Measurements from ENCODE around the gene CCHCR1.
"Not testable (repeated sequence)": the region's sequence is repeated elsewhere in the genome, so short reads cannot be mapped to it uniquely, and the experiment has no call there.

Gene CCHCR1

GRCh38 chr6:31157513-31158139 lies at the start of gene CCHCR1:
Gene CCHCR1 (minus strand): TSS chr6:31157802. CDS start chr6:31157600, 202 bp downstream.
- DNase-seq: peak; percentile 33

- DNase-seq: no peak
Observed at GRCh38 chr6:31205638-31206037, 48.0 kb upstream of the CCHCR1 start.

DNA sequence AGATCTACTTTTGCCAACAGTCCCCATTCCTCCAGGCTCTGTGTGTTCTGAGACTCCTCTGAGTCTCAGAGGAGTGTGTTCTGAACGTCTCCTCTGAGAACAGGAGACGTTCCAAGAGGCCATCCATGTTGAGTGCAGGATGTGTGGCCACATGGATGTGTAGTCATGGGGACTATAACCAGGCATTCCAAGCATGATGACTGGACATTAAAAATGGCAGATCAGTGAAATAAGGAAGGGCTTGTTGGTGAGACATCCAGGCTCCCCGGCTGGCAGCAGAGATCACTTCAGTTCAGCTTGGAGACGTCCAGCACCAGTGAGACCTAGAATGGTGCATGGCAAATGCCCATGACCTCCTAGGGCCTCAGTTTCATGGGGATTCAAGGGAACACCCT lies 47.1 kb upstream of the CCHCR1 start:
- DNase-seq: no peak

- peak; percentile 34 for DNase-seq
Observed at GRCh38 chr6:31203345-31203979, 45.9 kb upstream of the CCHCR1 start.

DNA sequence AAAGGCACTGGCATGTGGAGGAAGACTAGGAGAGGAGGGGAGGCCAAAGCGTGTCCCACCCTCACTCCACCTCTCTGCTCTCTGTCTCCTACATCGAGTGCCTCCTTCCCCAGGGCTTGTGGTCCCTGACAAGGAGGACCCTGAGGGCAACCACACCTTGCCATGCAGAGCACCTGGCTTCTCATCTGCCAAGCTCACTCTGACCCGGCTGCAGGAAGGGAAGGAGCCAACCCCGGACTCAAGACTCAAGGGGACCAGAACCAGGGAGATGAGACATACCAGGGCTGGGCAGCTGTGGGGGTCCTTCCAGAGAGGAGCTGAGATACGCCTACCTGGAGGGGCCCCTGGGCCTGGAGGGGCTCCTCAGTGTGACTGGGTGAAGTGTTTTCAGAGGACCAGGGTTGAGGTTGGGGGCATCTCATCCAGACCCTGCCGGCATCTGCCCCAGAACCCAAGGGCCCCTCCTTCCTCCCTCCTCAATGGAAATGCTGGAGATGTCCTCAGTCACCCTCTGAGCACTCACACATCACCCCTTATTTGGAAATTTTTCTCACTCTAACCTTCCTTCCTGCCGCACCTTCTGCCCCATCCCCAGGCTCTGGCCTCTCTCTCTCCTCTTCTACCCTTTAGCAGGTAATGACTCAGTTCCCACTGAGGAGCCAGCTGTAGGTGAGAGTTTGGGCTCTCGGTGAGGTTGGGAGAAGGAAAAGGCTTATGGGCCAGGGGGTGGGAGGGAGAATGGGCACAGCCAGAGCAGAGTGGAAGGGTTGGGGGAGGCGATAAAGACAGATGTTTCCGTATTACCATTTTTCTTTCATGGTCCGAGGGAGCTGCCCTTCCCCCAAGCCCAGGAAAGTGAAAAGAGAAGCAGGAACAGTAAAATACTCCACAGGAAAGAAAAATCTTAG lies 44.9 kb upstream of the CCHCR1 start:
- no peak for DNase-seq

DNA sequence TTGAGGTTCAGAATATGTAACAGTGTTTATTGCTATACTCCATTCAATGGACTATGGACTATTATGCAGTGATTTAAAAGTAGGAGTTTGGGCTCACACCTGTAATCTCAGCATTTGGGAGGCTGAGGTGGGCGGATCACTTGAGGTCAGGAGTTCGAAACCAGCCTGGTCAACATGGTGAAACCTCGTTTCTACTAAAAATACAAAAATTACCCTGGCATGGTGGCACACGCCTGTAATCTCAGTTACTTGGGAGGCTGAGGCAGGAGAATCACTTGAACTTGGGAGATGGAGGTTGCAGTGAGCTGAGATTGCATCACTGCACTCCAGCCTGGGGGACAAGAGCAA lies 41.5 kb upstream of the CCHCR1 start:
- not testable (repeated sequence) for DNase-seq

- DNase-seq: peak; percentile 85
Observed at GRCh38 chr6:31197559-31198305, 40.1 kb upstream of the CCHCR1 start.

- not testable (repeated sequence) for DNase-seq
Observed at GRCh38 chr6:31196251-31197022, 38.8 kb upstream of the CCHCR1 start.

- not testable (repeated sequence) for DNase-seq
Observed at GRCh38 chr6:31195308-31195979, 37.8 kb upstream of the CCHCR1 start.

DNA sequence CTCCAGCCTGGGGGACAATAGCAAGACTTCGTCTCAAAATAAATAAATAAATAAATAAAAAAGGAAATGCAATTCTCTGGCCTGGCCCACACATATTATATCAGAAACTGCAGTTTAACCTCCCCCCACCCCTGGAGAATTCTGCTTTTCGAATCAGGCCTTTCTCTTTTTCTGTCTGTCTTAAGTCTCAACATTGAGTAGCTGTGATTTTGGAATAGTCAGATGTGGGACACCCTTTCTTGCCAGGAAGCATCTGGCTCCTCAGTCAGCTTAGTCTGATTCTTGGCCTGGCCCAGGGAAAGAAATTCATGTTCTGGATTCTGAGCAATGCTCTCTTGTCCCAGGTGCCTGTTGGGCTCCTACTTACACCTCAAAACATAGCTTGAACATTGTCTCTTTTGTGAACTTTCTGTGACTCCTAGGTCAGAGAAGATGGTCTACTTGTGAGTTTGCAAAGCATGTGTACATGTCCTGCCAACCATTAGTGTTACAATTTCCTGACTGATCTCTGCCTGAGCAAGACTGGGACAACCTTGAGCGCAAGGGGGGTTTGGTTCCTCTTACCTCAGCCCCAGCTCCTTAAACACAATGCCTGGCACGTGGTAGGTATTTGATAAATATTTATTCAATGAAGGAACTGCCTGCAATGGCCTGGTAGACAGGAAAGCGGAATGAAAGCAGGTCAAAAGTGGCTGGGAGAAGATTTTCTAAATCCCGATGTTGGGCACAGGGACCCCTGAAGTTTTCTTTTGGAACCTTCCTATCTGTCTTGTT lies 36.6 kb upstream of the CCHCR1 start:
- DNase-seq: no peak

DNA sequence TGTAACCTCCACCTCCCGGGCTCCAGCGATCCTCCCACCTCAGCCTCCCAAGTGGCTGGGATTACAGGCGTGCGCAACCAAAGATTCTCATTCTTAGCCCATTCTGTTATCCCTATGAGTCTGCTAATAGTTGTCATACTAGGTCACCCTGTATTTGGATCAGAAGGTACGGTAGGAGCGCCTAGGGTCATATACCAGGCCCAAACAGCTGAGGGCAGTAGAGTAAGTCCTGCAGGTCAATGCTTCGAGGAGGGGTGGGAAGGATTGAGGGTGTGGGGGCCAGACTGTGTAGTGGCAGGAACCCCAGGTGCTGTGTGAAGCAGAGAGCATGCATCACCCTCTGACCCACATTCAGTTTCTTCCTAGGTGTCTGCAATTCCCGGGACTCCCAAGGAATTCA lies 35.6 kb upstream of the CCHCR1 start:
- no peak for DNase-seq

GRCh38 chr6:31192431-31193105 lies 35.0 kb upstream of the CCHCR1 start:
- peak; percentile 21 for DNase-seq

- DNase-seq: no peak
Observed at GRCh38 chr6:31190488-31190887, 32.9 kb upstream of the CCHCR1 start.

DNA sequence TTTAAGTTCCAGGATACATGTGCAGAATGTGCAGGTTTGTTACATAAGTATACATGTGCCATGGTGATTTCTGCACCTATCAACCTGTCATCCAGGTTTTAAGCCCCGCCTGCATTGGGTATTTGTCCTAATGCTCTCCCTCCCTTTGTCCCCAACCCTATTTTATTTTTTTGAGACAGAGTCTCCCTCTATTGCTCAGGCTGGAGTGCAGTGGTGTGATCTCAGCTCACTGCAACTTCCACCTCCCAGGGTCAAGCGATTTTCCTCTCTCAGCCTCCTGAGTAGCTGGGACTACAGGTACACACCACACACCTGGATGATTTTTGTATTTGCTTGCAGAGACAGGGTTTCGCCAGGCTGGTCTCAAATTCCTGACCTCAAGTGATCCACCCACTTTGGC lies 31.6 kb upstream of the CCHCR1 start:
- not testable (repeated sequence) for DNase-seq

- no peak for DNase-seq
Observed at GRCh38 chr6:31187780-31188194, 30.2 kb upstream of the CCHCR1 start.

- DNase-seq: no peak
Observed at GRCh38 chr6:31186052-31186734, 28.6 kb upstream of the CCHCR1 start.

DNA sequence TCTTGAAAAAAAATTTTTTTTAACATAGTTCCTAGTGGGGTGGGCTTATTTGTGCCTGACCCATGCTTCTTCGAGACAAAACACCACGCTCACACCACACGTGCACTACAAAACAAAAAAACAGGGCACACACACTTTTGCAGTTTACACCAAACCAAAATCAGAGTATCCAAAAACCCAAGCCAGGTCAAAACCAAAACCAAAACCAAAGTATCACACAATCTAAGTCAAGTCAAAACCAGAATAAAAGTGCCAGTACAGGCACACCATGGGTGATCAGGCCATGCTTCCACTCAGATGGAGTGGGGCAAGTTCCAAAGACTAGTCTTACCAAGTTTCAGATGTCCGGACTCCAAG lies 28.1 kb upstream of the CCHCR1 start:
- not testable (repeated sequence) for DNase-seq

DNA sequence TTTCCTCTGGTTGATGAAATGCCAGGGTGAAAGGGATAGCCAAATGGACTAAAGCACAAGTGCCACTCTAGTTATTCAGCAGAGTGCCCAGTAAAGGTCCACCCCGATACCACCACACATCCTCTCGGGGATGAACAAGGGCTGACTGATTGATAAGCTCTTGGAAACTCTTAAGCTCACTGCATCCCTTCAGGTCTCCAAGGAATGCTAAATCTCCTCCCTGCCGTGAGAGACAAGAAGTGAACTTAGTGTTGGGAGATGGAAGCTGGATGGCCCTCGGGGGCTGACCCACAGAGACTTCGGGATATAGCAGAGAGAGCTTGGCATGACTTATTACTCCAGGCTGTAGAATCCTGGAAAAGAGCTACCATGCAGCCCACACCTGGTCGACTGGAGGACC lies 26.3 kb upstream of the CCHCR1 start:
- DNase-seq: not testable (repeated sequence)

- not testable (repeated sequence) for DNase-seq
Observed at GRCh38 chr6:31183287-31183686, 25.7 kb upstream of the CCHCR1 start.

GRCh38 chr6:31180500-31180899 lies 22.9 kb upstream of the CCHCR1 start:
- no peak for DNase-seq
